GM10847 (cell line): ENCODE results near the gene ALKBH4.
A peak's percentile ranks its signal among the peaks of the same experiment; 100 is the strongest.

ENCODE experiments used
- POLR2A ChIP-seq: IDR thresholded peaks from 2 replicates; pipeline ENCODE4 v1.6.1; 2011; ENCODE audit not compliant: insufficient read length; ENCODE audit errors: extremely low read depth

ALKBH4 gene

GRCh38 chr7:102444961-102445673 is 19.5 kb downstream of the ALKBH4 start:
- TF ChIP-seq POLR2A, result no peak

- TF ChIP-seq POLR2A, result no peak
These were observed 24.5 kb downstream of the ALKBH4 start for GRCh38 chr7:102439963-102440795.

- TF ChIP-seq POLR2A, result no peak
These were observed 28.5 kb downstream of the ALKBH4 start for GRCh38 chr7:102436118-102436517.

GRCh38 chr7:102434039-102434486 is 30.6 kb downstream of the ALKBH4 start:
- no peak for TF ChIP-seq POLR2A

- TF ChIP-seq POLR2A, result peak; percentile 64
These were observed 31.2 kb downstream of the ALKBH4 start, which contains the start of gene ORAI2 for GRCh38 chr7:102433219-102434038. TSS of gene ORAI2 (plus strand) at chr7:102433575. CDS start at chr7:102438957, 5,382 bp downstream.

GRCh38 chr7:102432442-102433218 is 32.0 kb downstream of the ALKBH4 start:
- no peak for TF ChIP-seq POLR2A

- TF ChIP-seq POLR2A, result no peak
These were observed 32.9 kb downstream of the ALKBH4 start for GRCh38 chr7:102431617-102432298.

GRCh38 chr7:102429141-102429899 is 35.3 kb downstream of the ALKBH4 start:
- TF ChIP-seq POLR2A, result no peak

- TF ChIP-seq POLR2A, result no peak
These were observed 37.7 kb downstream of the ALKBH4 start for GRCh38 chr7:102427019-102427405.

- TF ChIP-seq POLR2A, result peak; percentile 34
These were observed 38.2 kb downstream of the ALKBH4 start for GRCh38 chr7:102426268-102427018.

GRCh38 chr7:102425639-102426267 is 38.9 kb downstream of the ALKBH4 start:
- TF ChIP-seq POLR2A, result peak; percentile 88

- no peak for TF ChIP-seq POLR2A
These were observed 39.9 kb downstream of the ALKBH4 start for GRCh38 chr7:102424787-102425218.
